ENCODE results near the gene ART1.
"Not testable (repeated sequence)": the region's sequence is repeated elsewhere in the genome, so short reads cannot be mapped to it uniquely, and the experiment has no call there.

ART1 gene, protein sequence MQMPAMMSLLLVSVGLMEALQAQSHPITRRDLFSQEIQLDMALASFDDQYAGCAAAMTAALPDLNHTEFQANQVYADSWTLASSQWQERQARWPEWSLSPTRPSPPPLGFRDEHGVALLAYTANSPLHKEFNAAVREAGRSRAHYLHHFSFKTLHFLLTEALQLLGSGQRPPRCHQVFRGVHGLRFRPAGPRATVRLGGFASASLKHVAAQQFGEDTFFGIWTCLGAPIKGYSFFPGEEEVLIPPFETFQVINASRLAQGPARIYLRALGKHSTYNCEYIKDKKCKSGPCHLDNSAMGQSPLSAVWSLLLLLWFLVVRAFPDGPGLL
- total RNA-seq = 0 reads per million in 3 experiments

DNA sequence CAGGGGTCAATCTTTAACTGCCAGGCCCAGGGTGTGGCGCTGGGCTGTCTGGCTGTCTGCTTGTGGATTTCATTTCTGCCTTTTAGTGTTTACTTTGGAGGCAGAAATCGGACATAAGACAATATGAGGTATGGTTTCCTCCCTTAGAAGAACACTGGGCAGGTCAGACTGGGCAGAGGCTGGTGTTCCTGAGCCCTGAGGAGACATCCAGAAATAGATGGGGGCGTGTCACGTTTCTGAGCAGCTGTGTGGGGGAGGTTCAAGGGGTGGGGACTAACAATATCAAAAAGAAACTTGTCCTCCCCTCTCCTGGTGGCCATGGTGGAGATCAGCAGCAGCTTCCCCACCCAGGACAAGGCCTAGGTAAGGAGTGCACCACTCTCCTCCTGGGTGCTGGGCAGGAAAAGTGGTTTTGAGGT, at the start of gene ART1:
ART1 (plus strand) TSS at position 312 of the 419 bp plus-strand sequence. CDS start 14,086 bp downstream, outside the sequence.
- no peak for DNase-seq

- not testable (repeated sequence) for DNase-seq
These were observed 47.2 kb upstream of the ART1 start for GRCh38 chr11:3597743-3598142.

GRCh38 chr11:3600201-3600600, 44.7 kb upstream of the ART1 start:
- DNase-seq = not testable (repeated sequence)

GRCh38 chr11:3604167-3604566, 40.8 kb upstream of the ART1 start:
- no peak for DNase-seq

DNA sequence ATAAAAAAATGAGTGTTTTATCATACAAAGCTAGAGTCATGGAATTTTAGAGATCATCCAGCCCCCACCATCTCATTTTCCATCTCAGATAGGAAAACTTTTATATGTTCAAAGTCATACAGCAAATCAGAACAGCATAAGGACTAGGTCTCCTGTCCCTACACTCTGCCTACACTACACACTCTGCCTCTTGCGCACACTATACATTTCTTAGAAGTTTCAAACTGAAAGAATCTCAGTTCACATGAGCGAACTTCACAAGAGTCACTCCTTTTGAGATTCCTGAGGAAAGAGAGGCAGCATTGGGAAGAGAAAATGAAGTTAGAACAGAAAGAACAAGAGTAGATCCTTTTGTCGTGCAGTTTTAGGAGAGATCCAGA, 39.7 kb upstream of the ART1 start:
- DNase-seq = no peak

GRCh38 chr11:3605771-3606203, 39.1 kb upstream of the ART1 start:
- no peak for DNase-seq

GRCh38 chr11:3609416-3610265, 35.3 kb upstream of the ART1 start:
- DNase-seq = peak; percentile 17

GRCh38 chr11:3610846-3611245, 34.1 kb upstream of the ART1 start:
- DNase-seq = no peak

DNA sequence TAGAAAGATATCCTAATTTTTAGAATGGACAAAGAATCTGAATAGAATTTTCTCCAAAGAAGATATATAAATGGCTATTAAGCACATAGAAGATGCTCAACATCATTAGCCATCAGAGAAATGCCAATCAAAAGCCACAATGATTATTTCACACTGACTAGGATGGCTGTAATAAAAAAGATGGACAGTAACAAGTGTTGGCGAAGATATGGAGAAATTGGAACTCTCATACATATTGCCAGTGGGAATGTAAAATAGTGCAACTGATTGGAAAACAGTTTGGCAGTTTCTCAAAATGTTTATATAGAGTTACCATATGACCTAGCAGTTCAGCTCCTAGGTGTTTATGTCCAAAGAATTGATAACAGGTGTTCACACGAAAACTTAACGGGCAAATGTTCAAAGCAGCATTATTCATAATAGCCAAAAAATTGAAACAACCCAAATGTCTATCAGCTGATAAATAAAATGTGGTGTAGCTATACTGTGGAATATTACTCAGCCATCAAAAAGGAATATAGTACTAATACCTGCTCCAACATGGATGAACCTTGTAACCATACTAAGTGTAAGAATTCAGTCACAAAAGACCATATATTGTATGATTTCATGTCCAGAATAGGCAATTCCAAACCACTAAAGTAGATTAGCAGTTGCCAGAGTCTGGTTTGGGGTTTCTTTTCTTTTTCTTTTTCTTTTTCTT, 32.8 kb upstream of the ART1 start:
- DNase-seq = no peak

GRCh38 chr11:3613998-3614741, 30.8 kb upstream of the ART1 start:
- no peak for DNase-seq

GRCh38 chr11:3614742-3615171, 30.2 kb upstream of the ART1 start:
- DNase-seq = peak; percentile 43

DNA sequence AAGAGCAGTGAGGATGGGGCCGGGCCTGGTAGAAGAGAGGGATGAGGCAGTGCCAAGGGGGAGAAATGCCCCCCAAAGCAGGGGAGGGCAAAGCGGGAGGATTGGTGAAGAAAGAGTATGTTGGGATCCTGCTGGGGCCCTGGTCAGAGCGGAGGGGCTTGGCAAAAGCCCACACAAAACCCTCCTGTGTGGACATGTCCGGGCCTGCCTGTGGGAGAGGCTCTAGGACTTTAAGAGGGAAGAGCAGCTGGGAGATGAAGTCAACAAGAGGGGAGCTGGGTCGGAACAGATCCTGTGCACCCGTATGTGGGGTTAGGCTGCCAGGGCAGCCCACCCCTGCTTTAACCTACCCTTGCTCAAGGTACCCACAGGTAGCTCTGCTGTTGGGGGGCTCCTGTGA, 28.9 kb upstream of the ART1 start:
- DNase-seq = no peak

DNA sequence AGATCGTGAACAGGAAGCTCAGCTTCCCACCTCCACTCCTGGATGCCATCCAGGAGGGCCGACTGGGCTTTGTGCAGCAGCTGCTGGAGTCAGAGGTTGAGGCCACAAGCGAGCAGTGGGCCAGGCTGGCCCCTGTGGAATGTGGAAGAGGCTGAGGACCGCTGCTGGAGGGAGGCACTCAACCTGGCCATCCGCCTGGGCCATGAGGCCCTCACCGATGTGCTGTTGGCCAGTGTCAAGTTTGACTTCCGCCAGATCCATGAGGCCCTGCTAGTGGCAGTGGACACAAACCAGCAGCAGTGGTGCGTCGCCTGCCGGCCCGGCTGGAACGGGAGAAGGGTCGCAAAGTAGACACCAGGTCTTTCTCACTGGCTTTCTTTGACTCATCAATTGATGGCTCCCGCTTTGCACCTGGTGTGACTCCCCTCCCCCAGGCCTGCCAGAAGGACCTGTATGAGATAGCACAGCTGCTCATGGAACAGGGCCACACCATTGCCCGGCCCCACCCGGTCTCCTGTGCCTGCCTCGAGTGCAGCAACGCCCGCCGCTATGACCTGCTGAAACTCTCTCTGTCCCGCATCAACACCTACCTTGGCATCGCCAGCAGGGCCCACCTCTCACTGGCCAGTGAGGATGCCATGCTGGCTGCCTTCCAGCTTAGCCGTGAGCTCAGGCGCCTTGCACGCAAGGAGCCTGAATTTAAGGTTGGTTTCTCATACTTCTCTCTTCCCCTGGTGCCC, 28.0 kb upstream of the ART1 start:
- DNase-seq = no peak

- DNase-seq = no peak
These were observed 26.9 kb upstream of the ART1 start for GRCh38 chr11:3617990-3618389.

GRCh38 chr11:3622521-3622920, 22.4 kb upstream of the ART1 start:
- no peak for DNase-seq

DNA sequence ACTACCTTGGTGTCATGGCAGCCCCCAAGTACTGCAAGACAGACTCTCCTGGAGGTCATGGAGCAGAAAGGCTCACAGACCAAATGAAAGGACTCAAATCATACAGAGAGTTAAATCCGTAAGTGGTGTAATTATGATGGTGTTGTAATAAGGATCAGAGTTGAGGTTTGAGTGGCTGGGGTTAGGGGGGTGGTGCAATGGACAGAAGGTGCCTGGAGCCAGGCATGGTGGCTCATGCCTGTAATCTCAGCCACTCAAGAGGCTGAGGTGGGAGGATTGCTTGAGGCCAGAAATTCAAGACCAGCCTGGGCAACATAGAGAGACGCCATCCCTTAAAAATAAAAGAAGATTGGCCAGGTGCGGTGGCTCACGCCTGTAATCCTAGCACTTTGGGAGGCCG, 21.8 kb upstream of the ART1 start:
- DNase-seq = no peak

DNA sequence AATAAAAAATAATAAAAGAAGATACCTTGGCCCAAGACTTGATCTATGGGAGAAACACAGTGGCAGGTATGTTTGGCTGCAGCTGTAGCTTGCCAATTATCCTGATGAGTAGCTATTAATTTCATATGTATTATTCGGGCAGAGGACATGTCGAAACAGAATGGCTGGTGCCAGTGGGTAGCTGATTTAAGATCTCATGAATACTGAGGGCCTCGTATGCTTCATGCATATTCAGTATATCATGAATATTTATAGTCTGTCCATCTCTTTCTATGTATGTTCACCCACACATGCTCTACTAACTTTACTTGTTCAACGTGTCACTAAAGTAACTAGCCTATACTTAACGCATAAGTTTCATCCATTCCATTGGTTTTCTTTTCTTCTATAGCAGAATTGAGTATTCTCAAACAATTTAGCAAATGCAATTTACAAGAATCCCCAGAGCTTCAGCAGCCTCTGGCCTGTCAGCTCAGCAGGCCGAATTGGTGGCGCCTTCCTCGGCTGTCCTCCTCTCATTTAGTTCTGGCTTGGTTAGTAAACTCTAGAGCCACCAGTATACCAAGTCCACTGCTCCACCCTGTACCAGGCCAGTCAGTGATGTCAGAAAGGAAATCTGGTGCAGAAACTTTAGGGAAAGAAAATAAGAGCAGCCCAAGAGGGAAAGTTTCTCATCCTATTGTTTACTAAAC, 21.0 kb upstream of the ART1 start:
- DNase-seq = no peak

- DNase-seq = no peak
These were observed 18.5 kb upstream of the ART1 start for GRCh38 chr11:3626250-3626960.

DNA sequence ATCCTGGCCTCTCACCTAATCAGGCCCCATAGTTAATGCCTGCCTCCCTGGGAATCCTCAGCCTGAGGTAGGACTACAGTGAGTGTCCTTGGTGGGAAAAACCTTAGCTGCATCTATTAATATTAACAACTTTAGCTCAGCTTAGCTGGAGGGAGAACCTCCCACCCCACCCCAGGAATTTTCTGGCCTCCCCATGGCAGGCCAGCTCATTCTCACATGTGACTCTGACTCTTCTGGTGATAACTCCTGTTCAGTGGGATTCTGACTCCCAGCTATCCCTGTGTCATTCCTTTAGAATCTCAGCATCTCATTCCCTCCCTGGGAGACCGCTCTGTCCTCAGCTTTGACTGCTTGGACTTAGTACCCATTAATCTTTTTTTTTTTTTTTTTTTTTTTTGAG, 17.6 kb upstream of the ART1 start:
- DNase-seq = no peak

GRCh38 chr11:3631331-3631730, 13.6 kb upstream of the ART1 start:
- DNase-seq = no peak

Measured in central memory CD4-positive, alpha-beta T cell (primary cell).